ENCODE data around the gene CACHD1.

- TF ChIP-seq FOXJ3 (CRISPR knock-in tag; IDR thresholded peaks at IDR 0.05) = no peak
- no peak for TF ChIP-seq SMC3 (IDR thresholded peaks at IDR 0.05; ENCODE audit: low read depth, low read length)
- TF ChIP-seq CTCF (IDR thresholded peaks at IDR 0.05) = no peak
- TF ChIP-seq NRF1 (IDR thresholded peaks at IDR 0.05; ENCODE audit: low read depth, low read length) = no peak
- no peak for TF ChIP-seq USF2 (IDR thresholded peaks at IDR 0.05; ENCODE audit: borderline replicate concordance, low read depth, low read length)
- no peak for TF ChIP-seq YY1 (IDR thresholded peaks at IDR 0.05; ENCODE audit: low read depth)
- TF ChIP-seq JUND (IDR thresholded peaks at IDR 0.05) = no peak
- no peak for TF ChIP-seq NFIC (IDR thresholded peaks at IDR 0.05; ENCODE audit: borderline replicate concordance)
- no peak for TF ChIP-seq ELF1 (IDR thresholded peaks at IDR 0.05)
- no peak for TF ChIP-seq SIN3A (IDR thresholded peaks at IDR 0.05; ENCODE audit: borderline replicate concordance, low read depth, low read length)
- no peak for TF ChIP-seq MXI1 (IDR thresholded peaks at IDR 0.05; ENCODE audit: low read depth, low read length)
- no peak for TF ChIP-seq RAD21 (IDR thresholded peaks at IDR 0.05; ENCODE audit: low read length)
- TF ChIP-seq RXRA (IDR thresholded peaks at IDR 0.05; ENCODE audit: borderline replicate concordance, low read depth) = no peak
Observed at GRCh38 chr1:64511044-64511443, 41.1 kb downstream of the CACHD1 start.
